ENCODE results near the gene LRRC73. TPM values are rescaled to one million over a fixed set of nuclear protein-coding genes. Genes with fewer than 3 reads are reported as not detected.

Gene LRRC73
- total RNA-seq, 4 donors from 2014 or later = 0.36 to 0.53 (median 0.44) TPM; not detected in 1

DNA sequence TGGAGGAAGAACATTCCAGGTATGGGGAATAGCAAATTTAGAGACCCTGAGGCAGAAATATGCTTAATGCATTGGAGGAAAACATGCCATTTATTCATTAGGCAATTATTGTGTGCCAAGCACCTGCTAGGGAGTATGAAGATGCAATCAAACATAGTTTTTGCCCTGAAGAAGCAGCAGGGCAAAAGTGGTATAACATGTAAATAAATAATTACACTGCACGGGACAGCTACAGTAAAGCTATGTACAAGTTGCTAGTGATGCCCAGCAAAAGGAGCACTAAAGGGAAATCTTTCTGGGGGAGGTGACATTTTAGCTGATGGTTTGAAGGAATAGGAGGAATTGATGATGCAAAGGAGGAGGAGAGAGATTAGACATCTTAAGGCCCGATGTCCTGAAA, 33.4 kb downstream of the LRRC73 start:
- 24 to 36% methylated on average over 2 of the region's 2 CpGs for WGBS, 2 donors
- no peak overlapping the region for H3K4me3 ChIP-seq (ENCODE audit: low read depth, poor library complexity, severe bottlenecking)
- intact Hi-C loops (cut with DNase I; ENCODE audit: low total_unique reads) = no loop called here
- TF ChIP-seq, protein P1, sequence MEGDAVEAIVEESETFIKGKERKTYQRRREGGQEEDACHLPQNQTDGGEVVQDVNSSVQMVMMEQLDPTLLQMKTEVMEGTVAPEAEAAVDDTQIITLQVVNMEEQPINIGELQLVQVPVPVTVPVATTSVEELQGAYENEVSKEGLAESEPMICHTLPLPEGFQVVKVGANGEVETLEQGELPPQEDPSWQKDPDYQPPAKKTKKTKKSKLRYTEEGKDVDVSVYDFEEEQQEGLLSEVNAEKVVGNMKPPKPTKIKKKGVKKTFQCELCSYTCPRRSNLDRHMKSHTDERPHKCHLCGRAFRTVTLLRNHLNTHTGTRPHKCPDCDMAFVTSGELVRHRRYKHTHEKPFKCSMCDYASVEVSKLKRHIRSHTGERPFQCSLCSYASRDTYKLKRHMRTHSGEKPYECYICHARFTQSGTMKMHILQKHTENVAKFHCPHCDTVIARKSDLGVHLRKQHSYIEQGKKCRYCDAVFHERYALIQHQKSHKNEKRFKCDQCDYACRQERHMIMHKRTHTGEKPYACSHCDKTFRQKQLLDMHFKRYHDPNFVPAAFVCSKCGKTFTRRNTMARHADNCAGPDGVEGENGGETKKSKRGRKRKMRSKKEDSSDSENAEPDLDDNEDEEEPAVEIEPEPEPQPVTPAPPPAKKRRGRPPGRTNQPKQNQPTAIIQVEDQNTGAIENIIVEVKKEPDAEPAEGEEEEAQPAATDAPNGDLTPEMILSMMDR (IDR thresholded peaks at IDR 0.05) = no peak
- no peak for TF ChIP-seq POLR2A (IDR thresholded peaks at IDR 0.05)
- DNase-seq (ENCODE audit: low spot score in 2 of 2) = no peak

DNA sequence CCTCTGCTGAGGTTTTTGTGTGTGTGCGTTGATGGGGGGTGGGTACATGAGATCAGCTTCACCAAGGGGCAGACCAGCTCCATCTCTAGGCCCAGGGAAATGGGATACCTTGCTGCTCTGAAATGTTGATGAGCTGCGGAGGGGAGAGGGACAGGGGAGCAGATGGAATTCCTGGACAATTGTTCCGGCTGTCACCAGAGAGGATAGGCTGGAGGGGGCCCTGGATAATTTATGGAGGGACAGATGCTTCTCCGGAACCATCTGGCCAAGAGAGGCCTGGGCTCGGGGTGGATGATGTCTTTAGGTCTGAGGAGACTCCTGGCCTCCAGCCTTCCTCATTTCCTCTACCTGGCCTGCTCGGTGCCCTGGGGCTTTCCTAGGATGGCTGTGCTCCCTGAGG, 34.6 kb downstream of the LRRC73 start:
- H3K4me3 ChIP-seq (ENCODE audit: low read depth, poor library complexity, severe bottlenecking) = no peak overlapping the region
- WGBS, 2 donors = 86 to 90% methylated on average over 6 of the region's 6 CpGs
- no peak for TF ChIP-seq POLR2A (IDR thresholded peaks at IDR 0.05)
- TF ChIP-seq, protein P1 (IDR thresholded peaks at IDR 0.05) = no peak
- intact Hi-C loops (cut with DNase I; ENCODE audit: low total_unique reads) = no loop called here
- no peak for DNase-seq (ENCODE audit: low spot score in 2 of 2)

DNA sequence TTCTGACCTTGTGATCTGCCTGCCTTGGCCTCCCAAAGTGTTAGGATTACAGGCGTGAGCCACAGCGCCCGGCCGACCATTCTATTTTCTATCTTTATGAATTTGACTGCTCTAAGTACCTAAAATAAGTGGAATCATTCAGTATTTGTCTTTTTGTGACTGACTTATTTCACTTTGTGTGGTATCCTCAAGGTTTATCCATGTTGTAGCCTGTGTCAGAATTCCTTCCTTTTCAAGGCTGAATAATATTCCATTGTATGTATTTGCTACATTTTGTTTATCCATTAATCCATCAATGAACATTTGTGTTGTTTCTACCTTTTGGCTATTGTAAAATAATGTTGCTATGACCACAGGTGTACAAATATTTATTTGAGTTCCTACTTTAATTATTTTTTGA, 37.6 kb downstream of the LRRC73 start:
- TF ChIP-seq POLR2A (IDR thresholded peaks at IDR 0.05) = no peak
- 91 to 94% methylated on average over 4 of the region's 4 CpGs for WGBS, 2 donors
- no peak overlapping the region for H3K4me3 ChIP-seq (ENCODE audit: low read depth, poor library complexity, severe bottlenecking)
- intact Hi-C loops (cut with DNase I; ENCODE audit: low total_unique reads) = no loop called here
- DNase-seq (ENCODE audit: low spot score in 2 of 2) = no peak

DNA sequence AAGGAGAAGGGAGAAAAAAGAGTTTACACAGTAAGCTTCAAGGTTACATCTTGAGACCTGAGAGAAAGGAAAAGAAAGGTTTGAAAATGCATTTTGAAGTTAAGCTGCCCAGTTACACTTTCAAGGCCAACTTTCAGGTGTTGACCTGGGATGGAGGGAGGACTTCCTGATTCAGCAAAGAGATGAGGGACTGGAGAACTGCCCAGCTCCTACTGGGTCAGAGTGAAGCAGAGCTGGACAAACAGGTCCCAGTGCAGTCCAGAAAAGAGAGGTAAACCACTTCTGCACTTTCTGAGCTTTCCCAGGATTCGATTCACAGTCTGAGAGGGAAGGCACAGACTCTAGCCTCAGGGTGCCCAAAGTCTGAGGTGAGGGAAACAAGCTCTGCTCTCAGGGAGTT, 38.7 kb downstream of the LRRC73 start:
- intact Hi-C loops (cut with DNase I; ENCODE audit: low total_unique reads) = no loop called here

DNA sequence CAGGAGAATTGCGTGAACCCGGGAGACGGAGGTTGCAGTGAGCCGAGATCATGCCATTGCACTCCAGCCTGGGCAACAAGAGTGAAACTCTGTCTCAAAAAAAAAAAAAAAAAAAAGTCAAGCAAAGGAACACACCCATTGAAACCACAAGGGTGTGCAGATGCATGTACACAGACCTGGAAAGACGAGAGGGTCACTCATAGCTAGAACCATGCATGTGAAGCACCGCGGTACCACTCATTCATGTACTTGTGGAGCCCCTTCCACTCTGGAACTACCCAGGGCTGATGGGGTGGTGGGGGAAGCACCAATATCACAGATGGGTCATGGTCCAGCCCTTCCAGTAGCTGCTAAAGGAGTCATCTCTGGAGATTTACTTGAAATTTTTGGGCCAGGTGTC, 40.2 kb downstream of the LRRC73 start:
- 85 to 86% methylated on average over 7 of the region's 7 CpGs for WGBS, 2 donors
- TF ChIP-seq, protein P1 (IDR thresholded peaks at IDR 0.05) = no peak
- TF ChIP-seq POLR2A (IDR thresholded peaks at IDR 0.05) = no peak
- intact Hi-C loops (cut with DNase I; ENCODE audit: low total_unique reads) = no loop called here

More for the DNA sequence above, 38.7 kb downstream of the LRRC73 start:
- no peak overlapping the region for H3K4me3 ChIP-seq (ENCODE audit: low read depth, poor library complexity, severe bottlenecking)
- TF ChIP-seq, protein P1 (IDR thresholded peaks at IDR 0.05) = no peak
- no peak for TF ChIP-seq POLR2A (IDR thresholded peaks at IDR 0.05)
- WGBS, 2 donors = 50 to 57% methylated on average over 1 of the region's 1 CpG
- no peak for DNase-seq (ENCODE audit: low spot score in 2 of 2)

DNA sequence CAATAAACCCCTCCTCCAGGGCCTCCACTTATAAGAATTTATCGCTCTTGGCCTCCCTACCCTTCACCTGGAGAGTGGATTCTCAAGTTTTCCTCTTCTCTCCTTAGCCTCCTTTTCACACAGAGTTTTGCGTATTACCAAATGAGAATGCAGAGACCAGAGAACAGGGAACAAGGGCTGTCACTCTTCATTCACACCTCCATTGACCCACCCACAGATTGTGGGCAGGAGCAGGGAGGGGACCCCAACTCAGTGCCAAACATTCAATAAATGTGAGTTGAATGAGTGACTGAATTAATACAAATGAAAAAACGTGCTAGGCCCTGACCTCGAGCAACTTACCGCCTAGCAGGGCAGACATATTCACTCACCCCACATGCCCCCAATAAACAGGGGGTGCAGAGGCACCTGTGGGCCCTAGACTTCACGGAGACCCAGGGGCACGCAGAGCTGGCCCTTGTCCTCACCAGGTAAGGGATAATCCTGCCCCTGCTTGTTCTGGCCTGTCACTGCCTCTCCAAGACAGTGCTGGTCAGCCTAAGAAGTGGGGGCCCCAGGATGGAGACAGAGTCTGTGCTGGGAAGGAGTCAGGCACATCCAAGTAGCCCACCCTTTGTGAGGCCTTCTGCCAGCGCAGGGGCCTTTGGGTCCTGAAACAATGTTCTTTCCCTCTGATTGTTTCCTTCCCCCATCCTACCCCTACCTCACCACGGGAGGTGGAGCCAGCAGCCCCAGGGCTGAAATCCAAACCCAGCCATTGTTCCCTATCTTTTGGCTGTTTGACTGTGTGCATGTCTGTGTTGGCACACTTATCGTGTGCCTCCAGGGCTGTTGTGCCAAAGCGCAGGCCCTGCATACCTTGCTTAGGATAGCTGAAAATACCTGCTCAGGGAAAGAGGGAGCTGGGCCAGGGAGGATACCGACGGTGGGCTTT, 41.1 kb downstream of the LRRC73 start:
- DNase-seq (ENCODE audit: low spot score in 2 of 2) = no peak
- intact Hi-C loops (cut with DNase I; ENCODE audit: low total_unique reads) = no loop called here
- no peak overlapping the region for H3K4me3 ChIP-seq (ENCODE audit: low read depth, poor library complexity, severe bottlenecking)
- 52 to 55% methylated on average over 13 of the region's 13 CpGs for WGBS, 2 donors
- TF ChIP-seq, protein P1 (IDR thresholded peaks at IDR 0.05) = no peak
- TF ChIP-seq POLR2A (IDR thresholded peaks at IDR 0.05) = no peak

More for the DNA sequence above, 40.2 kb downstream of the LRRC73 start:
- no peak overlapping the region for H3K4me3 ChIP-seq (ENCODE audit: low read depth, poor library complexity, severe bottlenecking)
- DNase-seq (ENCODE audit: low spot score in 2 of 2) = no peak
